Measurements from ENCODE around the gene OR10A3.

OR10A3 gene

DNA sequence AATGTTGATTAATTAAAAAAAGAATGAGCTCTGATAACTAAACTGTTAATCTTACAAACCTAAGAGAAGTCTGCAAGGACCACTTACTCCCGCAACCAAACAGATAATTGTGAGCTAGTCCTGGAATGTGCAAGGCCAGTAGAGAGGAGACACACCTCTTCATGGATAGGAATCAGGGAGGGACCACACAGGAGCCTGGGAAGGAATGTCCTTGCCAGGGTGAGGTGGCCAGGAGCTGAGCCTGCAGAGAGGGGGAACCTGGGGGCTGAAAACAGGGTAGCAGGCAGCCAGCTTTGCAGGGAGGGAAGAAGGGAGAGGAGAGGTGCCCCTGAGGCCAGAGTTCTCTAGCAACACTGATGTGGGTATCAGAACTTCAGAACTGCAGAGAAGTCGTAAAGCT lies 33.2 kb upstream of the OR10A3 start:
- Histone ChIP-seq H4K8ac (ENCODE audit: low read depth, low read length) (no peak overlapping the region), H3K27ac (replicated peaks; ENCODE audit: low read length) (no peak overlapping the region), H3K4me1 (ENCODE audit: control insufficient read depth in 2 of 2, insufficient read depth in 1 of 2, low read depth in 1 of 2, low read length in 2 of 2) (no peaks in the 10 kb centered on the region), H3K36me3 (replicated peaks in 1 of 2; ENCODE audit: control insufficient read depth in 2 of 2, insufficient read depth in 2 of 2, low read length in 2 of 2) (no peaks in the 10 kb centered on the region), H3K9me3 (replicated peaks in 1 of 2; ENCODE audit: control insufficient read depth in 2 of 2, insufficient read depth in 1 of 2, low read depth in 1 of 2, low read length in 2 of 2) (no peaks in the 10 kb centered on the region), H3K23ac (ENCODE audit: low read depth, low read length, poor library complexity) (no peak overlapping the region), H2BK15ac (ENCODE audit: low read length) (no peak overlapping the region), H2AK5ac (ENCODE audit: low read depth, low read length) (no peak overlapping the region), H3K27me3 (ENCODE audit: control insufficient read depth in 3 of 3, insufficient read depth in 3 of 3, low read depth in 1 of 3, low read length in 3 of 3) (peaks cover 0 to 4% (median 0%) of the 10 kb centered on the region in 3 experiments), H2BK12ac (ENCODE audit: low read length) (no peak overlapping the region), H3K79me1 (ENCODE audit: low read depth, low read length) (no peaks in the 10 kb centered on the region), H3K4me2 (ENCODE audit: insufficient read depth, low read length, poor library complexity, severe bottlenecking) (no peak overlapping the region), H3K4me3 (ENCODE audit: low read length in 2 of 2) (no peak overlapping the region), H3K14ac (ENCODE audit: low read length) (no peak overlapping the region), H2AFZ (ENCODE audit: low read length) (no peak overlapping the region), H2BK120ac (ENCODE audit: low read depth, low read length) (no peak overlapping the region), H3K18ac (ENCODE audit: low read length) (no peak overlapping the region), H3K4ac (ENCODE audit: low read length) (no peak overlapping the region), H2BK5ac (ENCODE audit: low read length) (no peak overlapping the region), H4K91ac (ENCODE audit: low read depth, low read length, poor library complexity) (no peak overlapping the region), H3K9ac (ENCODE audit: low read depth, low read length, poor library complexity) (no peak overlapping the region)
- WGBS, 2 donors (ENCODE audit: extremely low coverage in 2 of 2, insufficient read length in 2 of 2, insufficient replicate concordance in 1 of 2) = no CpG with 5 or more reads among the region's 2 CpGs
- DNase-seq (ENCODE audit: low spot score) = no peak

- no CpG with 5 or more reads among the region's 5 CpGs for WGBS, 2 donors (ENCODE audit: extremely low coverage in 2 of 2, insufficient read length in 2 of 2, insufficient replicate concordance in 1 of 2)
- no peaks in the 10 kb centered on the region for H3K4me1 ChIP-seq (ENCODE audit: control insufficient read depth in 2 of 2, insufficient read depth in 1 of 2, low read depth in 1 of 2, low read length in 2 of 2)
- H3K14ac ChIP-seq (ENCODE audit: low read length) = no peak overlapping the region
- H3K4ac ChIP-seq (ENCODE audit: low read length) = no peak overlapping the region
- H3K9me3 ChIP-seq (replicated peaks in 1 of 2; ENCODE audit: control insufficient read depth in 2 of 2, insufficient read depth in 1 of 2, low read depth in 1 of 2, low read length in 2 of 2) = no peaks in the 10 kb centered on the region
- no peak overlapping the region for H3K4me2 ChIP-seq (ENCODE audit: insufficient read depth, low read length, poor library complexity, severe bottlenecking)
- DNase-seq (ENCODE audit: low spot score) = no peak
- no peaks in the 10 kb centered on the region for H3K36me3 ChIP-seq (replicated peaks in 1 of 2; ENCODE audit: control insufficient read depth in 2 of 2, insufficient read depth in 2 of 2, low read length in 2 of 2)
- H4K91ac ChIP-seq (ENCODE audit: low read depth, low read length, poor library complexity) = no peak overlapping the region
- H2AFZ ChIP-seq (ENCODE audit: low read length) = no peak overlapping the region
- no peak overlapping the region for H2BK5ac ChIP-seq (ENCODE audit: low read length)
- H3K23ac ChIP-seq (ENCODE audit: low read depth, low read length, poor library complexity) = no peak overlapping the region
- H3K4me3 ChIP-seq (ENCODE audit: low read length in 2 of 2) = no peak overlapping the region
- H2BK15ac ChIP-seq (ENCODE audit: low read length) = no peak overlapping the region
- no peak overlapping the region for H2AK5ac ChIP-seq (ENCODE audit: low read depth, low read length)
- H3K79me1 ChIP-seq (ENCODE audit: low read depth, low read length) = no peaks in the 10 kb centered on the region
- H4K8ac ChIP-seq (ENCODE audit: low read depth, low read length) = no peak overlapping the region
- H2BK120ac ChIP-seq (ENCODE audit: low read depth, low read length) = no peak overlapping the region
- H3K9ac ChIP-seq (ENCODE audit: low read depth, low read length, poor library complexity) = no peak overlapping the region
- H3K27ac ChIP-seq (replicated peaks; ENCODE audit: low read length) = no peak overlapping the region
- H3K18ac ChIP-seq (ENCODE audit: low read length) = no peak overlapping the region
- no peak overlapping the region for H2BK12ac ChIP-seq (ENCODE audit: low read length)
- peaks cover 0 to 9% (median 0%) of the 10 kb centered on the region in 3 experiments for H3K27me3 ChIP-seq (ENCODE audit: control insufficient read depth in 3 of 3, insufficient read depth in 3 of 3, low read depth in 1 of 3, low read length in 3 of 3)
Observed at GRCh38 chr11:7973011-7973410, 31.5 kb upstream of the OR10A3 start.

DNA sequence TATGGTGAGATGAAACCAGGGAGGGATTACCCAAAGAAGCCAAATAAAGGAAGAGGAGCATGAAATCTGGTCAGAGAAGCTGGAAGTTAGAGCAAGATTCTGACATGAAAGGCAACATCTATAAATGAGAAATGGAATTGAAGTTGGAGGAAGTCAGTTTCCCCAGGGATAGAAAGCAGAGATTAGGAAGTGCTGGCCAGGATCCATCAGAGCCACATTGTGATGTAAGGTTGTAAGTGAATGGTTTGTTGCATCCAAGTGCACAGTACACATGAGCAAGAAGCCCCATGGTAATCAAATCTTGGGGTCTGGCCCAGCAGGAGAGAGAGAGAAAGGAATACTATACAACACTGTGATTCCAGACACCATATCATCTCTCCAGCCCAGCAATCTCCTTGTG lies 30.3 kb upstream of the OR10A3 start:
- Histone ChIP-seq H3K79me1 (ENCODE audit: low read depth, low read length) (no peaks in the 10 kb centered on the region), H2AFZ (ENCODE audit: low read length) (no peak overlapping the region), H2BK5ac (ENCODE audit: low read length) (no peak overlapping the region), H4K8ac (ENCODE audit: low read depth, low read length) (no peak overlapping the region), H3K23ac (ENCODE audit: low read depth, low read length, poor library complexity) (no peak overlapping the region), H2BK120ac (ENCODE audit: low read depth, low read length) (no peak overlapping the region), H3K4ac (ENCODE audit: low read length) (no peak overlapping the region), H3K4me1 (ENCODE audit: control insufficient read depth in 2 of 2, insufficient read depth in 1 of 2, low read depth in 1 of 2, low read length in 2 of 2) (no peaks in the 10 kb centered on the region), H4K91ac (ENCODE audit: low read depth, low read length, poor library complexity) (no peak overlapping the region), H3K36me3 (replicated peaks in 1 of 2; ENCODE audit: control insufficient read depth in 2 of 2, insufficient read depth in 2 of 2, low read length in 2 of 2) (no peaks in the 10 kb centered on the region), H2BK12ac (ENCODE audit: low read length) (no peak overlapping the region), H3K18ac (ENCODE audit: low read length) (no peak overlapping the region), H3K27ac (replicated peaks; ENCODE audit: low read length) (no peak overlapping the region), H2AK5ac (ENCODE audit: low read depth, low read length) (no peak overlapping the region), H3K9ac (ENCODE audit: low read depth, low read length, poor library complexity) (no peak overlapping the region), H3K4me2 (ENCODE audit: insufficient read depth, low read length, poor library complexity, severe bottlenecking) (no peak overlapping the region), H3K9me3 (replicated peaks in 1 of 2; ENCODE audit: control insufficient read depth in 2 of 2, insufficient read depth in 1 of 2, low read depth in 1 of 2, low read length in 2 of 2) (no peaks in the 10 kb centered on the region), H3K14ac (ENCODE audit: low read length) (no peak overlapping the region), H3K27me3 (ENCODE audit: control insufficient read depth in 3 of 3, insufficient read depth in 3 of 3, low read depth in 1 of 3, low read length in 3 of 3) (peaks cover 0 to 21% (median 0%) of the 10 kb centered on the region in 3 experiments), H2BK15ac (ENCODE audit: low read length) (no peak overlapping the region), H3K4me3 (ENCODE audit: low read length in 2 of 2) (no peak overlapping the region)
- no peak for DNase-seq (ENCODE audit: low spot score)

DNA sequence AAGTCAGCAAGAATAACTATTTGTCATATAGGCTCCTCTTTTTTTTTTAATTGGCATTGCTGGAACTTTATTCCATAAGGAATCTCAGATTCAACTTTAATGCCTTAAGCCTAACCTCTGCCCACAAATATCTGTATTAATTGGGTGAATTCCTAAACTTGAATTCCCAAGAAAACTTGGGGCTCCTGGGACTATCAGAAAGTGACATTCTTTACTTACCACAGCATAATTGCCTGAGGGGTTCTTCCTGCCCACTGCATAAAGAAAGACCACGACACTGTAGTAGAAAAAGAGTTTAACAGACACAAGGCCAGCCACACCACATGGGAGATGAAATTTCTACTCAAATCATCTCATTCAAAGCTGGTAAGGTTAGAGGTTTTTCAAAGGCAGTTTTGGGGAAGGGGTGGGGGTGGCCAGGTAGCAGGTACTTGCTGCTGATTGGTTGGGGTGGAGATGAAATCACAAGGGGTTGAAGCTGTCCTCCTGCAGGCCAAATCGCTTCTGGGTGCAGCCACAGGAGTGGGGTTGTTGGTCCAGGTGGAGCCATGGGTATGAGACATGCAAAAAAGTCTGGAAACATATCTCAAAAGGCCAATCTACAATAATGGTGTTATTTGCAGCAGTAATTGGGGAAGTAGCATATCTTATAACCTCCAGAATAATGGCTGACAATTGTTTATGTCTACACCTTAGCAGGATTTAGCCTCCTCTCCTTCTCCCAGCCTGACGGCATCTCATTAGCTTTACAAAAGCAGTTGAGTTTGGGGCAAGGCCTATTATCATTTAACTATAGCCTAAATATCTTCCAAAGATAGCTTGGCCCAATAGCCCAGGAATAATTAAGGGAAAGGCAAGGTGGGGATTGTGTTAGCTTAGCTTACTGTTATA lies 28.5 kb upstream of the OR10A3 start:
- Histone ChIP-seq H3K4ac (ENCODE audit: low read length) (no peak overlapping the region), H2BK5ac (ENCODE audit: low read length) (no peak overlapping the region), H3K27me3 (ENCODE audit: control insufficient read depth in 3 of 3, insufficient read depth in 3 of 3, low read depth in 1 of 3, low read length in 3 of 3) (peaks cover 0 to 27% (median 0%) of the 10 kb centered on the region in 3 experiments), H3K4me1 (ENCODE audit: control insufficient read depth in 2 of 2, insufficient read depth in 1 of 2, low read depth in 1 of 2, low read length in 2 of 2) (no peaks in the 10 kb centered on the region), H3K23ac (ENCODE audit: low read depth, low read length, poor library complexity) (no peak overlapping the region), H3K36me3 (replicated peaks in 1 of 2; ENCODE audit: control insufficient read depth in 2 of 2, insufficient read depth in 2 of 2, low read length in 2 of 2) (no peaks in the 10 kb centered on the region), H4K91ac (ENCODE audit: low read depth, low read length, poor library complexity) (no peak overlapping the region), H3K4me3 (ENCODE audit: low read length in 2 of 2) (no peak overlapping the region), H2BK120ac (ENCODE audit: low read depth, low read length) (no peak overlapping the region), H3K14ac (ENCODE audit: low read length) (no peak overlapping the region), H3K79me1 (ENCODE audit: low read depth, low read length) (no peaks in the 10 kb centered on the region), H3K4me2 (ENCODE audit: insufficient read depth, low read length, poor library complexity, severe bottlenecking) (no peak overlapping the region), H2AFZ (ENCODE audit: low read length) (no peak overlapping the region), H3K27ac (replicated peaks; ENCODE audit: low read length) (no peak overlapping the region), H3K9ac (ENCODE audit: low read depth, low read length, poor library complexity) (no peak overlapping the region), H3K18ac (ENCODE audit: low read length) (no peak overlapping the region), H2BK12ac (ENCODE audit: low read length) (no peak overlapping the region), H2BK15ac (ENCODE audit: low read length) (no peak overlapping the region), H4K8ac (ENCODE audit: low read depth, low read length) (no peak overlapping the region), H2AK5ac (ENCODE audit: low read depth, low read length) (no peak overlapping the region), H3K9me3 (replicated peaks in 1 of 2; ENCODE audit: control insufficient read depth in 2 of 2, insufficient read depth in 1 of 2, low read depth in 1 of 2, low read length in 2 of 2) (no peaks in the 10 kb centered on the region)
- no CpG with 5 or more reads among the region's 3 CpGs for WGBS, 2 donors (ENCODE audit: extremely low coverage in 2 of 2, insufficient read length in 2 of 2, insufficient replicate concordance in 1 of 2)
- no peak for DNase-seq (ENCODE audit: low spot score)

Measured in neuronal stem cell (in vitro differentiated cells).